Fibroblast of the aortic adventitia (primary cell): ENCODE data around the gene TMEM181. TPM values are rescaled to one million over a fixed set of nuclear protein-coding genes. Genes with fewer than 3 reads are reported as not detected.

Source experiments
- DNase-seq: peaks from one replicate; pipeline ENCODE4 v3.0.0-alpha.2; 2010; ENCODE audit warnings: low read depth
- H3K4me3 ChIP-seq: 2 replicates; pipeline ENCODE4 v1.5.1; 2011; ENCODE audit warnings: low read depth, mild to moderate bottlenecking, control low read depth, low read length, moderate library complexity
- total RNA-seq: library from RNA; depleted of rRNA; stranded (reverse); fragments of >200 nt; gene quantifications from 2 replicates; pipeline ENCODE4 v1.2.3, GENCODE V29; 2012; ENCODE audit warnings: low replicate concordance
- TF ChIP-seq, protein P1 (sequence below): IDR thresholded peaks from 2 replicates; pipeline ENCODE4 v1.5.1; 2011; ENCODE audit warnings: mild to moderate bottlenecking, low read length, control low read depth, inconsistent platforms; ENCODE audit not compliant: insufficient read depth

TMEM181 gene
- total RNA-seq, 1 donor, result 36.2 TPM

DNA sequence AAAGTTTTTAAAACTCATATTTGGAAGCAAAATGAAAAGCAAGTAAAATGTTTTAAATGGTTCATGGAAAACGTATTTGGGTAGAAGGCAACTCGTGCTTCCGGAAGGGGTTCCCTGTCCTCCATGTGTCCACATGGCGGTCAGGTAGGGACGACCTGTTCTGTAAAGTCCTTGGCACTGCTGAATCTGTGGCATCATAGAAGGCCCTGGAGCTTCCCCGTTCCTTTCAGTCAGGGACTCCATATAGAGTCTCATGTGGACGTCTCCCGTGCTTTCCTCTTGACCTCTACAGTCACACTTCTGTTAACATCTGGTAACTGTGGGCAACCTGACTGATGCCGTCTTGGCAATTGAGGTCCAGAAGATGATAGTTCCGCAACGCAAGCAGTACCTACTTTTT, 73.2 kb downstream of the TMEM181 start:
- TF ChIP-seq, protein P1, sequence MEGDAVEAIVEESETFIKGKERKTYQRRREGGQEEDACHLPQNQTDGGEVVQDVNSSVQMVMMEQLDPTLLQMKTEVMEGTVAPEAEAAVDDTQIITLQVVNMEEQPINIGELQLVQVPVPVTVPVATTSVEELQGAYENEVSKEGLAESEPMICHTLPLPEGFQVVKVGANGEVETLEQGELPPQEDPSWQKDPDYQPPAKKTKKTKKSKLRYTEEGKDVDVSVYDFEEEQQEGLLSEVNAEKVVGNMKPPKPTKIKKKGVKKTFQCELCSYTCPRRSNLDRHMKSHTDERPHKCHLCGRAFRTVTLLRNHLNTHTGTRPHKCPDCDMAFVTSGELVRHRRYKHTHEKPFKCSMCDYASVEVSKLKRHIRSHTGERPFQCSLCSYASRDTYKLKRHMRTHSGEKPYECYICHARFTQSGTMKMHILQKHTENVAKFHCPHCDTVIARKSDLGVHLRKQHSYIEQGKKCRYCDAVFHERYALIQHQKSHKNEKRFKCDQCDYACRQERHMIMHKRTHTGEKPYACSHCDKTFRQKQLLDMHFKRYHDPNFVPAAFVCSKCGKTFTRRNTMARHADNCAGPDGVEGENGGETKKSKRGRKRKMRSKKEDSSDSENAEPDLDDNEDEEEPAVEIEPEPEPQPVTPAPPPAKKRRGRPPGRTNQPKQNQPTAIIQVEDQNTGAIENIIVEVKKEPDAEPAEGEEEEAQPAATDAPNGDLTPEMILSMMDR, result no peak
- no peak for DNase-seq
- no peak overlapping the region for H3K4me3 ChIP-seq

DNA sequence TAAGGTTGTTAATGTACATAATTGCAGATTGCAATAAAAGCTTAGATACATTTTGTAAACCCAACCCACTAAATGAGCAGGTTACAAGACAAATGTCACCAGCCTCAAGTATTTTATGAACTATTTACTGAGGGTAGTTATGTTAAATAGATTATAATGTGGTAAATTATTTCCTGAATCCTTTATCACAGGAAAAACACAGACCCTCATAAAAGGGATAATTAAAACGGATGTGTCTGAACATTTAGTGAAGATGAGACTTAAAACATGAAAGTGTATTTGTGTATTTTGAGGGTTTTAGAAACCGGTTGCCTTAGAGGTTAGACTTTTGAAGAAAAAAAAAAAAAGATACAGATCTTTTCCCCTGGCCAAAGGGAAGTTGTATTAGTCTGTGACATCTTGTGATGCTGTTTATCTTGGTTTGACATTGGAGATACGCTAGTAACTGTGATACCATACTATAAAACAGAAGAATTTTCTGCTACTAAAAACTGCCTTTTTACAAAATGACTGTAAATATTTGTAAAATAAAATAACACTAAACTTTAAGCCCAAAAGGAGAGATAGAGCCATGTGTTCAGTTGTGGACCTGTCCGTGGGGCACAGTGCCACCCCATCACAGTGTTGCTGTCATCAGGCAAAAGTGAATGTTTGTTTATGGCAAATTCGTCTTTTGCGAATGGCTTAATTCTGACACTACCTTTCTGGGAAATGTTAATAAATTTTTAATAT, 75.0 kb downstream of the TMEM181 start:
- TF ChIP-seq, protein P1, result no peak
- DNase-seq, result no peak
- no peak overlapping the region for H3K4me3 ChIP-seq

DNA sequence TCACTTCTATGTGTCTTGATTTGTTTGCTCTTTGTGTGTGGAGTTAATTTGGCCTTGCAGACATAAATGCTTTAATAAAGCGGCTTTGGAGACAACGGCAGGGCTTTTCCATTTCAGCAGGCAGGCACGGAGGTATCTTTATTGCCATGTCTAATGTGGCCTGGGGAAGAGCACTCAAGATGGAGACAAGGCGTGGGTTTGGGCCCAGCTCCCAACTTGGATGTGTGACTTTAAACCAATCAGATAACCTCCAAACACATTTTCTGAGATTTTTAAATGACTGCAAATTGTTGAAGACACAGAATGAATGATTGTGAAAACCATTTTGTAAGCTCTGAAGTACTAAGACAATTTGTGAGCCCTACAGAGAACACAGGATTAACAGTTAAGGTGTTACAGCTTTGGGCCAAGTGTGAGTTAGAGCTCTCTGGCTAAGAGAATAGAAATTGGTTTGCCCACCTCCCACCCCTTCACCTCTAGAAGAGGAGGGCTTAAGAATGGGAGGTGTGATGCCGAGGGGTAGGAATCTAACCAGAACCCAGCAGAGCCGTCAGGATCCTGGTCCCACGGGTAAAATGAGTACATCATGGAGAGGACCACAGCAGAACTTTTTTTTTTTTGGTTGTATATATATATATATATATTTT, 75.7 kb downstream of the TMEM181 start:
- TF ChIP-seq, protein P1, result no peak
- no peak overlapping the region for H3K4me3 ChIP-seq
- no peak for DNase-seq

DNA sequence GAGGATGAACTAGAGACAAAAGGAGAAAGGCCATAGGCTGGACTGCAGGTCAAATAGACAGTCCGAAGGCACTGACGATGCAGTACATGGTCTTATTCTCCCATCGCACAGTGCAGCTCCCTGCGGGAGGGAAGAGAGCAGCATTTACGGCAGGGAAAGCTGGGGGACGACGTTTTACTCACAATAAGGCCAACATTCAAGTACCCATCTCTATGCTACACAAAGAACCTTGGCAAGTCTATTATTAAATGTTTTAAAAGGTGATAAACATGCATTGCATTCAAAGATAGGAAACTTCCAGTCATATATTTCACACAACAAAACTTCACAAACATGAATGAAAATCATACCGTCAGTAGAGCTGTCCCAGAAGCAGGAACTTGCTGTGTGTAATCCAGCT, 76.9 kb downstream of the TMEM181 start:
- no peak overlapping the region for H3K4me3 ChIP-seq
- TF ChIP-seq, protein P1, result no peak
- DNase-seq, result no peak

DNA sequence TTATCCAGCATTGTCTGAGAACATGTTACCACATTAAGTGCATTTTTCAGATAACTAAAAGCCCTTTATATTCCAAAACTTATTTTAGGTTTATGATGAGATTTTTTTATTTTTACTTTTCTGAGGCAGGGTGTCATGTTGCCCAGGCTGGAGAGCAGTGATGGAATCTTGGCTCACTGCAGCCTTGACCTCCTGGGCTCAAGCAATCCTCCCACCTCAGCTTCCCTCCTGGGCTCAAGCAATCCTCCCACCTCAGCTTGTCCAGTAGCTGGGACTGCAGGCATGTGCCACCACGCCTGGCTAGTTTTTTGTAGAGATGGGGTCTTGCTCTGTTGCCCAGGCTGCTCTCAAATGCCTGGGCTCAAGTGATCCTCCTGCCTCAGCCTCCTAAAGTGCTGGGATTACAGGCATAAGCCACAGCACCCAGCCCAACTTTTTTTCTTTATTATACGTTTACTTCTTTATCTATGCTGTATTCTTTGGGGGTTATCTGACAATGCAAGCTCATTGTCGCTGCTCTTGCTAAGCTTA, 78.5 kb downstream of the TMEM181 start:
- no peak for DNase-seq
- TF ChIP-seq, protein P1, result no peak
- H3K4me3 ChIP-seq, result no peak overlapping the region

DNA sequence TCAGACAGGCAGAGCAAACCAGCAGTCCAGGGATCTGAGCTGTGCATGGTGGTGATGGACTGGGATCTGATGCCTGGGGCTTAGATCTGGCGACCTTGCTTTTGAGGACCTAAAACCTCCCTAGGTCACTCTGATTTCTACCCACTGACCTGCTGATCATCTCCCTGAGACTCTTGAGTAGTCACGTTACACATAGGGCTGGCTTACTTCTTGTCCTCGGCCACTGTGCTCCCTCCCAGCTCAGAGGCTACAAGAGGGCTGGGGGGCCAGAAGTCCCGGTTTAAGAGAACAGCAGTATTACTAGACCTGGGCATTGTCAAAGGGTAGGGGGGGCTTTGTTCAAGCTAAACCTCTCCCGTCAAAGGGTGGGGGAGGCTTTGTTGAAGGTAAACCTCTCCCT, 79.2 kb downstream of the TMEM181 start:
- no peak for DNase-seq
- no peak overlapping the region for H3K4me3 ChIP-seq
- TF ChIP-seq, protein P1, result no peak
